Osteoblast (primary cell): Measurements from ENCODE around the gene ACAN. TPM values are rescaled to one million over a fixed set of nuclear protein-coding genes. Genes with fewer than 3 reads are reported as not detected.

ENCODE experiments used
- DNase-seq: peaks from one replicate; pipeline ENCODE4 v3.0.0; 2011; ENCODE audit warnings: low spot score, mixed read lengths; ENCODE audit not compliant: insufficient read length; ENCODE audit errors: missing footprints
- H2AFZ ChIP-seq: 2 replicates; pipeline ENCODE4 v1.6.0; 2011; ENCODE audit warnings: mild to moderate bottlenecking, low read length
- H3K27ac ChIP-seq: 2 replicates; pipeline ENCODE4 v1.5.1; 2011; ENCODE audit warnings: mild to moderate bottlenecking, low read depth, low read length, moderate library complexity
- H3K27me3 ChIP-seq: 2 replicates; pipeline ENCODE4 v1.6.0; 2012; ENCODE audit warnings: mild to moderate bottlenecking, control low read depth, inconsistent platforms, low read length, moderate library complexity; ENCODE audit not compliant: insufficient read depth
- H3K36me3 ChIP-seq: 2 replicates; pipeline ENCODE4 v1.5.1; 2011; ENCODE audit warnings: mild to moderate bottlenecking, low read length, control low read depth, moderate library complexity; ENCODE audit not compliant: insufficient read depth
- H3K4me1 ChIP-seq: 2 replicates; pipeline ENCODE4 v1.5.1; 2011; ENCODE audit warnings: mild to moderate bottlenecking, low read length, control low read depth, moderate library complexity; ENCODE audit not compliant: insufficient read depth
- H3K4me2 ChIP-seq: 2 replicates; pipeline ENCODE4 v1.6.0; 2011; ENCODE audit warnings: mild to moderate bottlenecking, low read length; ENCODE audit not compliant: insufficient read depth
- H3K4me3 ChIP-seq: fragments of 200-600 bp; sonication (generic); 3 replicates; pipeline ENCODE4 v1.5.1; 2012; ENCODE audit warnings: mild to moderate bottlenecking, low read length, inconsistent platforms; ENCODE audit not compliant: insufficient read depth
- H3K79me2 ChIP-seq: 2 replicates; pipeline ENCODE4 v1.6.0; 2012; ENCODE audit warnings: mild to moderate bottlenecking, low read length, control low read depth, inconsistent platforms; ENCODE audit not compliant: insufficient read depth
- H3K9me3 ChIP-seq: 2 replicates; pipeline ENCODE4 v1.5.1; 2011; ENCODE audit warnings: low read depth, low read length, control low read depth
- H4K20me1 ChIP-seq: 2 replicates; pipeline ENCODE4 v1.6.0; 2012; ENCODE audit warnings: mild to moderate bottlenecking, low read length, control low read depth; ENCODE audit not compliant: insufficient read depth
- CTCF ChIP-seq: IDR thresholded peaks from 2 replicates; pipeline ENCODE4 v1.5.1; 2011; ENCODE audit warnings: mild to moderate bottlenecking, low read depth, low read length, moderate library complexity; ENCODE audit errors: extremely low read depth
- total RNA-seq: library from RNA; depleted of rRNA; stranded (reverse); fragments of >200 nt; gene quantifications from 2 replicates; pipeline ENCODE4 v1.2.3, GENCODE V29; 2012

Gene ACAN
- total RNA-seq, 1 donor: 12.7 TPM

GRCh38 chr15:88894348-88894818 is 91.1 kb downstream of the ACAN start:
- peak; percentile 82 for DNase-seq
- H3K4me3 ChIP-seq: peak overlapping the region; percentile 78
- peaks cover 12% of the 10 kb centered on the region for H3K36me3 ChIP-seq
- H3K27ac ChIP-seq: no peak overlapping the region
- H3K27me3 ChIP-seq: no peaks in the 10 kb centered on the region
- TF ChIP-seq CTCF: peak; percentile 64
- no peaks in the 10 kb centered on the region for H3K9me3 ChIP-seq
- H2AFZ ChIP-seq: no peak overlapping the region
- peaks cover 32% of the 10 kb centered on the region for H3K4me1 ChIP-seq
- peak overlapping the region; percentile 84 for H3K4me2 ChIP-seq
- peaks cover 5% of the 10 kb centered on the region for H4K20me1 ChIP-seq
- no peaks in the 10 kb centered on the region for H3K79me2 ChIP-seq

- Histone ChIP-seq H4K20me1 (peaks cover 9% of the 10 kb centered on the region), H2AFZ (no peak within 1 kb of the TSS), H3K27ac (no peak within 1 kb of the TSS), H3K4me1 (peaks cover 30% of the 10 kb centered on the region), H3K36me3 (peaks cover 19% of the 10 kb centered on the region), H3K4me2 (peak within 1 kb of the TSS; percentile 84), H3K79me2 (no peaks in the 10 kb centered on the region), H3K27me3 (no peaks in the 10 kb centered on the region), H3K4me3 (peak within 1 kb of the TSS; percentile 78), H3K9me3 (no peaks in the 10 kb centered on the region)
- peak; percentile 94 for DNase-seq
- no peak for TF ChIP-seq CTCF
These were observed 91.9 kb downstream of the ACAN start, which contains the start of gene HAPLN3 for GRCh38 chr15:88894819-88895767. Gene HAPLN3, minus strand, starts transcription at chr15:88895544. Its CDS starts 8,246 bp downstream, at chr15:88887298.

GRCh38 chr15:88896333-88897033 is 93.2 kb downstream of the ACAN start:
- H2AFZ ChIP-seq: no peak overlapping the region
- H3K36me3 ChIP-seq: peaks cover 32% of the 10 kb centered on the region
- no peak overlapping the region for H3K4me3 ChIP-seq
- TF ChIP-seq CTCF: no peak
- peaks cover 2% of the 10 kb centered on the region for H3K79me2 ChIP-seq
- H3K4me2 ChIP-seq: no peak overlapping the region
- H3K27me3 ChIP-seq: no peaks in the 10 kb centered on the region
- DNase-seq: peak; percentile 63
- H4K20me1 ChIP-seq: peaks cover 16% of the 10 kb centered on the region
- no peak overlapping the region for H3K27ac ChIP-seq
- peaks cover 32% of the 10 kb centered on the region for H3K4me1 ChIP-seq
- no peaks in the 10 kb centered on the region for H3K9me3 ChIP-seq

- H3K4me2 ChIP-seq: peak overlapping the region; percentile 59
- peaks cover 34% of the 10 kb centered on the region for H3K36me3 ChIP-seq
- peaks cover 6% of the 10 kb centered on the region for H3K79me2 ChIP-seq
- H4K20me1 ChIP-seq: peaks cover 22% of the 10 kb centered on the region
- no peak overlapping the region for H3K27ac ChIP-seq
- H3K4me1 ChIP-seq: peaks cover 33% of the 10 kb centered on the region
- no peak overlapping the region for H3K4me3 ChIP-seq
- no peaks in the 10 kb centered on the region for H3K9me3 ChIP-seq
- TF ChIP-seq CTCF: no peak
- no peak overlapping the region for H2AFZ ChIP-seq
- no peak for DNase-seq
- H3K27me3 ChIP-seq: no peaks in the 10 kb centered on the region
These were observed 93.9 kb downstream of the ACAN start for GRCh38 chr15:88897142-88897455.
